IMR-90 (cell line): ENCODE results near the gene SRD5A1. TPM values are rescaled to one million over a fixed set of nuclear protein-coding genes. Genes with fewer than 3 reads are reported as not detected.

Experiments used
- ATAC-seq: fragments of 200-7000 bp; cut with Tn5 transposase; 2 replicates; pipeline ENCODE4 v1.9.1; 2020; ENCODE audit warnings: low read depth, mild to moderate bottlenecking, moderate library complexity
- BruUV-seq: library from RNA; stranded (reverse); fragments of 400-500 nt; replicated peaks from 2 replicates; lab custom pipeline; 2021; lab: Mats Ljungman, UMichigan
- CTCF ChIA-PET: fragments of 300-600 bp; formaldehyde crosslinking; extraction: SDS; loops from one replicate; lab custom pipeline; 2021; ENCODE audit warnings: antibody characterized with exemption; lab: Yijun Ruan, JAX
- POLR2A ChIA-PET: fragments of 300-600 bp; sonication (Branson Sonifier 250); formaldehyde crosslinking; loops from one replicate; lab custom pipeline; 2022; ENCODE audit warnings: antibody characterized with exemption; ENCODE audit not compliant: unreplicated experiment; lab: Charles Lee
- DNase-seq: peaks from one replicate; pipeline ENCODE4 v3.0.0; 2013
- H2AFZ ChIP-seq: replicated peaks from 2 replicates; pipeline ENCODE3; 2013; ENCODE audit warnings: low read length, mild to moderate bottlenecking; ENCODE audit not compliant: poor library complexity
- H2AK5ac ChIP-seq: 2 replicates; pipeline ENCODE4 v1.6.1; 2013; ENCODE audit warnings: low read depth, low read length, inconsistent platforms
- H2AK9ac ChIP-seq: replicated peaks from 2 replicates; pipeline ENCODE3; 2013; ENCODE audit warnings: mild to moderate bottlenecking, low read depth, low read length, moderate library complexity; ENCODE audit not compliant: poor library complexity
- H2BK120ac ChIP-seq: 2 replicates; pipeline ENCODE4 v1.6.1; 2013; ENCODE audit warnings: low read depth, low read length, inconsistent platforms
- H2BK15ac ChIP-seq: 3 replicates; pipeline ENCODE4 v1.6.1; 2013; ENCODE audit warnings: low read depth, low read length, inconsistent platforms
- H2BK20ac ChIP-seq: 2 replicates; pipeline ENCODE4 v1.6.1; 2013; ENCODE audit warnings: low read depth, mild to moderate bottlenecking, inconsistent platforms, low read length, moderate library complexity
- H2BK5ac ChIP-seq: 2 replicates; pipeline ENCODE4 v1.6.1; 2013; ENCODE audit warnings: mild to moderate bottlenecking, low read depth, low read length, inconsistent platforms; ENCODE audit not compliant: poor library complexity, severe bottlenecking
- H3K14ac ChIP-seq: replicated peaks from 2 replicates; pipeline ENCODE4 v1.6.1; 2013; ENCODE audit warnings: low read depth, low read length, inconsistent platforms
- H3K18ac ChIP-seq: 2 replicates; pipeline ENCODE4 v1.6.1; 2013; ENCODE audit warnings: low read depth, low read length, control low read depth
- H3K23ac ChIP-seq: 2 replicates; pipeline ENCODE4 v1.6.1; 2013; ENCODE audit warnings: low read depth, low read length, inconsistent platforms
- H3K27ac ChIP-seq: 2 replicates; pipeline ENCODE4 v1.5.1; 2013; ENCODE audit warnings: mild to moderate bottlenecking, control low read depth, low read length; ENCODE audit not compliant: insufficient read depth
- H3K27me3 ChIP-seq: 2 replicates; pipeline ENCODE4 v1.6.1; 2013; ENCODE audit warnings: low read length; ENCODE audit not compliant: control insufficient read depth, insufficient read depth
- H3K36me3 ChIP-seq: 2 replicates; pipeline ENCODE4 v1.6.1; 2013; ENCODE audit warnings: low read length, mixed read lengths; ENCODE audit not compliant: control insufficient read depth, insufficient read depth
- H3K4ac ChIP-seq: 2 replicates; pipeline ENCODE4 v1.6.1; 2013; ENCODE audit warnings: low read depth, low read length, inconsistent platforms
- H3K4me1 ChIP-seq: 2 replicates; pipeline ENCODE4 v1.6.1; 2013; ENCODE audit warnings: low read length, mixed read lengths; ENCODE audit not compliant: control insufficient read depth, insufficient read depth
- H3K4me2 ChIP-seq: 2 replicates; pipeline ENCODE4 v1.6.1; 2013; ENCODE audit warnings: low read depth, mild to moderate bottlenecking, control low read depth, low read length, moderate library complexity
- H3K4me3 ChIP-seq: 2 replicates; pipeline ENCODE4 v1.5.1; 2013; ENCODE audit warnings: low read depth, mild to moderate bottlenecking, control low read depth, low read length, moderate library complexity; ENCODE audit not compliant: insufficient read depth
- H3K56ac ChIP-seq: 2 replicates; pipeline ENCODE4 v1.6.1; 2013; ENCODE audit warnings: low read length, inconsistent platforms; ENCODE audit not compliant: insufficient read depth; ENCODE audit errors: extremely low read depth
- H3K79me1 ChIP-seq, 2 experiments: 2 replicates each; pipeline ENCODE4 v1.6.1; 2013; ENCODE audit warnings: low read length in 2 of 2, inconsistent platforms in 1 of 2, low read depth in 1 of 2
- H3K9ac ChIP-seq: 2 replicates; pipeline ENCODE4 v1.6.1; 2013; ENCODE audit warnings: low read depth, low read length, control low read depth
- H3K9me1 ChIP-seq: 2 replicates; pipeline ENCODE4 v1.6.1; 2013; ENCODE audit warnings: low read length, inconsistent platforms; ENCODE audit not compliant: insufficient read depth
- H3K9me3 ChIP-seq: 2 replicates; pipeline ENCODE4 v1.6.1; 2013; ENCODE audit warnings: low read length; ENCODE audit not compliant: control insufficient read depth, insufficient read depth
- H4K20me1 ChIP-seq: 2 replicates; pipeline ENCODE4 v1.6.1; 2013; ENCODE audit warnings: low read length, inconsistent platforms; ENCODE audit not compliant: insufficient read depth
- H4K5ac ChIP-seq: 2 replicates; pipeline ENCODE4 v1.6.1; 2013; ENCODE audit warnings: mild to moderate bottlenecking, low read depth, low read length, control low read depth
- H4K8ac ChIP-seq, 2 experiments: 2 replicates each; pipeline ENCODE4 v1.6.1; 2013; ENCODE audit warnings: low read depth in 2 of 2, low read length in 2 of 2, control low read depth in 1 of 2, inconsistent platforms in 1 of 2
- H4K91ac ChIP-seq: 2 replicates; pipeline ENCODE4 v1.6.1; 2013; ENCODE audit warnings: low read depth, low read length, inconsistent platforms; ENCODE audit not compliant: insufficient read depth
- CHD1 ChIP-seq: IDR thresholded peaks from 2 replicates; pipeline ENCODE4 v1.6.1; 2012; ENCODE audit warnings: low read depth, low read length, improper control_type of control experiment
- USF2 ChIP-seq: fragments of 150-350 bp; IDR thresholded peaks from 2 replicates; pipeline ENCODE4 v1.6.1; 2017; ENCODE audit warnings: mild to moderate bottlenecking, antibody characterized with exemption, low read length, low read depth
- WGBS, 2 experiments: methylation state at CpG; one replicate each; pipeline versions ENCODE4 v1.1.5 to v1.1.7; 2013; ENCODE audit warnings: missing lambda C conversion rate in 2 of 2; ENCODE audit not compliant: insufficient read length in 1 of 2; ENCODE audit errors: extremely low coverage in 2 of 2; 5-methylcytosine and 5-hydroxymethylcytosine counted together
- dilution Hi-C: fragments of 300-500 bp; cut with HindIII; formaldehyde crosslinking; loops from one replicate; pipeline ENCODE4 v1.14.3; 2018; ENCODE audit warnings: low sequenced_read_pairs; ENCODE audit not compliant: unreplicated experiment
- in situ Hi-C: fragments of 300-500 bp; cut with MboI; formaldehyde crosslinking; loops from 3 replicates; pipeline ENCODE4 v1.14.3; 2019; ENCODE audit warnings: low sequenced_read_pairs, inconsistent platforms, mixed read lengths
- intact Hi-C: fragments of 100-400 bp; cut with micrococcal nuclease; formaldehyde crosslinking; loops from 2 replicates; pipeline ENCODE4 v1.10.0; 2022
- polyA plus RNA-seq, 3 experiments: library from polyadenylated mRNA; depleted of rRNA; stranded (reverse); fragments of >200 nt; gene quantifications; 2 replicates each; pipeline ENCODE4 v1.2.3, GENCODE V29; 2012; ENCODE audit warnings: low replicate concordance in 1 of 3
- total RNA-seq: library from RNA; depleted of rRNA; stranded (reverse); fragments of >200 nt; gene quantifications from 2 replicates; pipeline ENCODE4 v1.2.3, GENCODE V29; 2012

SRD5A1 gene
- total and polyA plus RNA-seq, 2 of the 4 experiments (the other 2 are of a cell fraction), result 6.3 to 18.2 TPM

GRCh38 chr5:6712142-6712576 is 78.9 kb downstream of the SRD5A1 start:
- DNase-seq, result no peak
- in situ Hi-C loops, result no loop called here

More at GRCh38 chr5:6712142-6712576, 78.9 kb downstream of the SRD5A1 start:
- Histone ChIP-seq H4K5ac (peak overlapping the region; percentile 65; the same call in 1 of the 2 replicates), H2AK9ac (peak overlapping the region; percentile 97), H3K9me3 (no peaks in the 10 kb centered on the region), H3K4ac (peak overlapping the region; percentile 93), H3K14ac (peak overlapping the region; percentile 95), H3K9me1 (peaks cover 26% of the 10 kb centered on the region), H3K27ac (peak overlapping the region; percentile 88), H2BK5ac (peak overlapping the region; percentile 93), H3K4me3 (peak overlapping the region; percentile 78), H2BK20ac (peak overlapping the region; percentile 82; the same call in 1 of the 2 replicates), H3K27me3 (no peaks in the 10 kb centered on the region), H2AK5ac (peak overlapping the region; percentile 87), H4K91ac (peak overlapping the region; percentile 78), H4K20me1 (peaks cover 30% of the 10 kb centered on the region), H3K4me2 (peak overlapping the region; percentile 96), H2AFZ (peak overlapping the region; percentile 96), H2BK15ac (peak overlapping the region; percentile 23; the same call in 2 of the 3 replicates), H3K36me3 (no peaks in the 10 kb centered on the region), H3K56ac (peak overlapping the region; percentile 66; the same call in 1 of the 2 replicates), H3K18ac (peak overlapping the region; percentile 58; the same call in 1 of the 2 replicates), H4K8ac (peak overlapping the region; percentile 44 to 45), H3K79me1 (peaks cover 4 to 34% of the 10 kb centered on the region in 2 experiments; a peak in 3 of 4 replicates), H3K4me1 (peaks cover 17% of the 10 kb centered on the region), H3K9ac (peak overlapping the region; percentile 60), H2BK120ac (peak overlapping the region; percentile 74), H3K23ac (peak overlapping the region; percentile 99)
- peak; percentile 4 for ATAC-seq
- dilution Hi-C loops (no loop called here), intact Hi-C loops (loop anchor here (2.0 to 5.0 kb wide), 3 partner anchors 21 to 79 kb away; partner anchors contain the start of genes NSUN2 and SRD5A1)
- TF ChIP-seq USF2, result no peak
- TF ChIP-seq CHD1, result 0 out of 2 replicates have a peak, but pooled peaks have one; percentile 61
- ChIA-PET CTCF (interaction anchor here (1.0 kb wide), 1 partner anchor 13 kb away, joined by 3 read pairs; no protein-coding TSS in a partner anchor), POLR2A (no interaction called here)
- BruUV-seq, result no TSS peak
- 1% methylated on average over 24 of the region's 36 CpGs; no CpG with 5 or more reads in 1 of the 2 experiments for WGBS, 2 experiments
